Mesenchymal stem cell (in vitro differentiated cells and primary cell): ENCODE data around the gene ANKFN1.

ENCODE experiments used
- DNase-seq: peaks from one replicate; pipeline ENCODE4 v3.0.0-alpha.2; 2013
- H2AFZ ChIP-seq: one replicate; pipeline ENCODE4 v1.6.1; 2013; ENCODE audit warnings: low read depth, mild to moderate bottlenecking, control low read depth, inconsistent platforms, low read length, moderate library complexity
- H2AK5ac ChIP-seq: 2 replicates; pipeline ENCODE4 v1.6.1; 2013; ENCODE audit warnings: low read length, moderate library complexity, mild to moderate bottlenecking, inconsistent platforms; ENCODE audit not compliant: severe bottlenecking
- H2BK120ac ChIP-seq: one replicate; pipeline ENCODE4 v1.6.1; 2013; ENCODE audit warnings: low read depth, mild to moderate bottlenecking, inconsistent platforms, low read length, moderate library complexity
- H2BK12ac ChIP-seq, 2 experiments: one replicate each; pipeline ENCODE4 v1.6.1; 2013; ENCODE audit warnings: inconsistent platforms in 2 of 2, low read length in 2 of 2, mild to moderate bottlenecking in 2 of 2, moderate library complexity in 2 of 2, control low read depth in 1 of 2
- H2BK15ac ChIP-seq: one replicate; pipeline ENCODE4 v1.6.1; 2013; ENCODE audit warnings: mild to moderate bottlenecking, low read depth, inconsistent platforms; ENCODE audit not compliant: poor library complexity, severe bottlenecking
- H2BK5ac ChIP-seq: 2 replicates; pipeline ENCODE4 v1.6.1; 2013; ENCODE audit warnings: low read depth, mild to moderate bottlenecking, low read length, control low read depth, inconsistent platforms; ENCODE audit not compliant: poor library complexity, severe bottlenecking
- H3K14ac ChIP-seq, 2 experiments: one replicate each; pipeline ENCODE4 v1.6.1; 2013; ENCODE audit warnings: inconsistent platforms in 2 of 2, low read length in 2 of 2, control low read depth in 1 of 2, mild to moderate bottlenecking in 1 of 2, moderate library complexity in 1 of 2
- H3K18ac ChIP-seq, 2 experiments: one replicate each; pipeline ENCODE4 v1.6.1; 2013; ENCODE audit warnings: inconsistent platforms in 2 of 2, low read length in 2 of 2, control low read depth in 1 of 2, low read depth in 1 of 2, mild to moderate bottlenecking in 1 of 2
- H3K23ac ChIP-seq, 2 experiments: one replicate each; pipeline ENCODE4 v1.6.1; 2013; ENCODE audit warnings: inconsistent platforms in 2 of 2, low read length in 2 of 2, mild to moderate bottlenecking in 2 of 2, moderate library complexity in 2 of 2, control low read depth in 1 of 2
- H3K27ac ChIP-seq: 2 replicates; pipeline ENCODE4 v1.5.1; 2013; ENCODE audit warnings: mild to moderate bottlenecking, moderate library complexity, low read length, control low read depth, inconsistent platforms; ENCODE audit not compliant: poor library complexity, severe bottlenecking
- H3K27me3 ChIP-seq, 2 experiments: 2 replicates each; pipeline versions ENCODE4 v1.6.1 to v1.7.0; 2013; ENCODE audit warnings: low read length in 2 of 2, mild to moderate bottlenecking in 2 of 2, moderate library complexity in 2 of 2, control low read depth in 1 of 2, inconsistent platforms in 1 of 2; ENCODE audit not compliant: control insufficient read depth in 1 of 2, insufficient read depth in 1 of 2
- H3K36me3 ChIP-seq, 2 experiments: 2 replicates each; pipeline versions ENCODE4 v1.6.1 to v1.7.0; 2013; ENCODE audit warnings: low read length in 2 of 2, control low read depth in 1 of 2, inconsistent platforms in 1 of 2, low read depth in 1 of 2, mild to moderate bottlenecking in 1 of 2; ENCODE audit not compliant: insufficient read depth in 2 of 2, control insufficient read depth in 1 of 2
- H3K4ac ChIP-seq, 2 experiments: one replicate each; pipeline ENCODE4 v1.6.1; 2013; ENCODE audit warnings: inconsistent platforms in 2 of 2, low read length in 2 of 2, mild to moderate bottlenecking in 2 of 2, moderate library complexity in 2 of 2, control low read depth in 1 of 2, low read depth in 1 of 2
- H3K4me1 ChIP-seq: 2 replicates; pipeline ENCODE4 v1.6.1; 2013; ENCODE audit warnings: low read depth, low read length, control low read depth; ENCODE audit not compliant: control insufficient read depth, insufficient read depth
- H3K4me2 ChIP-seq: 2 replicates; pipeline ENCODE4 v1.6.1; 2013; ENCODE audit warnings: low read length, mild to moderate bottlenecking, inconsistent platforms; ENCODE audit not compliant: poor library complexity, severe bottlenecking
- H3K4me3 ChIP-seq, 2 experiments: 2 replicates each; pipeline versions ENCODE4 v1.5.1 to v1.7.0; 2013; ENCODE audit warnings: low read length in 2 of 2, mild to moderate bottlenecking in 2 of 2, control low read depth in 1 of 2, low read depth in 1 of 2; ENCODE audit not compliant: insufficient read depth in 1 of 2
- H3K79me1 ChIP-seq: replicated peaks from 2 replicates; pipeline ENCODE4 v1.6.1; 2013; ENCODE audit warnings: mild to moderate bottlenecking, control low read depth, low read length, inconsistent platforms; ENCODE audit not compliant: poor library complexity, severe bottlenecking
- H3K9ac ChIP-seq: 2 replicates; pipeline ENCODE4 v1.7.0; 2013; ENCODE audit warnings: mild to moderate bottlenecking, low read length, moderate library complexity
- H3K9me3 ChIP-seq: 2 replicates; pipeline ENCODE4 v1.7.0; 2013; ENCODE audit warnings: mild to moderate bottlenecking, low read length; ENCODE audit not compliant: control insufficient read depth
- H4K8ac ChIP-seq: one replicate; pipeline ENCODE4 v1.6.1; 2013; ENCODE audit warnings: inconsistent platforms, mild to moderate bottlenecking, low read length, moderate library complexity
- H4K91ac ChIP-seq: one replicate; pipeline ENCODE4 v1.6.1; 2013; ENCODE audit warnings: mild to moderate bottlenecking, low read length, inconsistent platforms
- WGBS: methylation state at CpG from one replicate; pipeline ENCODE4 v1.1.7; 2013; ENCODE audit warnings: mixed read lengths; 5-methylcytosine and 5-hydroxymethylcytosine counted together

The ANKFN1 gene

GRCh38 chr17:56548661-56549060 lies 395.4 kb downstream of the ANKFN1 start:
- H2BK15ac ChIP-seq: no peak overlapping the region
- no peak overlapping the region for H3K27ac ChIP-seq
- no peak overlapping the region for H3K23ac ChIP-seq
- H3K4me1 ChIP-seq: no peaks in the 10 kb centered on the region
- 73% methylated on average over 4 of the region's 4 CpGs for WGBS
- H2BK120ac ChIP-seq: no peak overlapping the region
- H3K4me2 ChIP-seq: no peak overlapping the region
- H3K18ac ChIP-seq: no peak overlapping the region
- H2AK5ac ChIP-seq: no peak overlapping the region
- H3K4me3 ChIP-seq: no peak overlapping the region
- no peak overlapping the region for H2BK5ac ChIP-seq
- H3K79me1 ChIP-seq: no peaks in the 10 kb centered on the region
- H4K8ac ChIP-seq: no peak overlapping the region
- no peak overlapping the region for H3K4ac ChIP-seq
- H3K9me3 ChIP-seq: no peaks in the 10 kb centered on the region
- no peaks in the 10 kb centered on the region for H3K27me3 ChIP-seq
- H3K36me3 ChIP-seq: no peaks in the 10 kb centered on the region
- no peak overlapping the region for H3K9ac ChIP-seq
- H2AFZ ChIP-seq: no peak overlapping the region
- no peak for DNase-seq
- H2BK12ac ChIP-seq: no peak overlapping the region
- H3K14ac ChIP-seq: no peak overlapping the region
- no peak overlapping the region for H4K91ac ChIP-seq

DNA sequence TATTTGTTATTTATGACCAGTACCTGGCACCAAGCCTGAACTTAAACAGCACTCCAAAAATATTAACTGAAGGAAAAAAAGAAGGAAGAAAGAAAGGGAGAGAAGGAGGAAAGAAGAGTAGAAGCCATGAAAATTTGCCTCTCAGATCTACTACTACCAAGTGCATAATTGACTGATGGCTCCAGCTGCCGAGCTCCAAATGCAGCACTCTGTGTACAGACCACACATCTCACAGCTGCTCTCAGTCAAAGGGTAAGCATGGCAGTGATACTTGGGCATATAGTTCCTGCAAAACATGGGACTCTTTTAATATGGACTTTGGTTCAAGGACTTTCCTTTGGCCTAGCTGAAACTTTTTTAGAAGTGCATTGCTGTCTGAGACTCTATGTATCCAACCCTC lies 396.2 kb downstream of the ANKFN1 start:
- Histone ChIP-seq H3K4ac (no peak overlapping the region), H3K18ac (no peak overlapping the region), H4K8ac (no peak overlapping the region), H2BK120ac (no peak overlapping the region), H3K36me3 (no peaks in the 10 kb centered on the region), H3K14ac (no peak overlapping the region), H3K79me1 (no peaks in the 10 kb centered on the region), H2BK12ac (no peak overlapping the region), H3K9ac (no peak overlapping the region), H3K27me3 (no peaks in the 10 kb centered on the region), H3K9me3 (no peaks in the 10 kb centered on the region), H3K27ac (no peak overlapping the region), H3K4me3 (no peak overlapping the region), H2BK5ac (no peak overlapping the region), H2AFZ (no peak overlapping the region), H4K91ac (no peak overlapping the region), H3K4me2 (no peak overlapping the region), H2BK15ac (no peak overlapping the region), H2AK5ac (no peak overlapping the region), H3K4me1 (no peaks in the 10 kb centered on the region), H3K23ac (no peak overlapping the region)
- no peak for DNase-seq
- WGBS: 67% methylated on average over 1 of the region's 1 CpG

GRCh38 chr17:56557682-56558081 lies 404.4 kb downstream of the ANKFN1 start:
- no peak overlapping the region for H2AK5ac ChIP-seq
- H3K27me3 ChIP-seq: no peaks in the 10 kb centered on the region
- 84% methylated on average over 8 of the region's 8 CpGs for WGBS
- no peak overlapping the region for H3K4me2 ChIP-seq
- no peak overlapping the region for H3K23ac ChIP-seq
- no peaks in the 10 kb centered on the region for H3K4me1 ChIP-seq
- H4K91ac ChIP-seq: no peak overlapping the region
- no peak overlapping the region for H3K14ac ChIP-seq
- H3K9me3 ChIP-seq: peaks cover 6% of the 10 kb centered on the region
- no peak overlapping the region for H3K18ac ChIP-seq
- no peaks in the 10 kb centered on the region for H3K79me1 ChIP-seq
- no peak overlapping the region for H2BK120ac ChIP-seq
- H3K4me3 ChIP-seq: no peak overlapping the region
- no peak overlapping the region for H4K8ac ChIP-seq
- H3K9ac ChIP-seq: no peak overlapping the region
- H3K4ac ChIP-seq: no peak overlapping the region
- H3K27ac ChIP-seq: no peak overlapping the region
- H3K36me3 ChIP-seq: no peaks in the 10 kb centered on the region
- H2AFZ ChIP-seq: no peak overlapping the region
- DNase-seq: no peak
- H2BK5ac ChIP-seq: no peak overlapping the region
- no peak overlapping the region for H2BK12ac ChIP-seq
- no peak overlapping the region for H2BK15ac ChIP-seq

DNA sequence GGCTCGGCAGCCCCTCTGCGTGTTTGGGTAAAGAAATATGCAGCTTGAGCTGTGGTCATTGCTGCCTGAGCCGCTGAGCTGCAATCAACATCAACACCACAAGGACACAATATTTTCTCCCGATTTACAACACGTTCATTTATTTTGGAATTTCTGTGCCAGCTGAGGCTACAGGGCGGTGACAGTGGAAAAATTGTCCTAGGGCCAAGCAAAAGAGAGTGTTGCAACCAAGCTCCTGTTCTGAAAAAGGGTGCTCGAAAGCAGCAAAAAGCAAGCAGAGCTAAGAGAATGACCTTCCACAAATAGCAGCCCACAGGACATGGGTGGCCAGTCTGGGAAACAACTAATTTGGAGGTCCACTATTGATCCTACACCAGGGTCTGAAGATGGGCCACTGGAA lies 404.8 kb downstream of the ANKFN1 start:
- no peak overlapping the region for H2BK120ac ChIP-seq
- no peak overlapping the region for H3K27ac ChIP-seq
- no peak overlapping the region for H4K91ac ChIP-seq
- H3K4me1 ChIP-seq: no peaks in the 10 kb centered on the region
- no peak overlapping the region for H2AFZ ChIP-seq
- no peaks in the 10 kb centered on the region for H3K36me3 ChIP-seq
- H3K14ac ChIP-seq: no peak overlapping the region
- no peaks in the 10 kb centered on the region for H3K79me1 ChIP-seq
- H3K4me3 ChIP-seq: no peak overlapping the region
- no peak overlapping the region for H3K18ac ChIP-seq
- no peak overlapping the region for H2BK12ac ChIP-seq
- no peak for DNase-seq
- H2AK5ac ChIP-seq: no peak overlapping the region
- no peak overlapping the region for H3K4me2 ChIP-seq
- no peak overlapping the region for H3K9ac ChIP-seq
- no peak overlapping the region for H2BK15ac ChIP-seq
- no peak overlapping the region for H2BK5ac ChIP-seq
- H3K23ac ChIP-seq: no peak overlapping the region
- no peak overlapping the region for H3K4ac ChIP-seq
- no peaks in the 10 kb centered on the region for H3K27me3 ChIP-seq
- WGBS: 88% methylated on average over 7 of the region's 7 CpGs
- peaks cover 6% of the 10 kb centered on the region for H3K9me3 ChIP-seq
- H4K8ac ChIP-seq: no peak overlapping the region
